ENCODE measurements around the gene UCHL3.

Gene UCHL3

DNA sequence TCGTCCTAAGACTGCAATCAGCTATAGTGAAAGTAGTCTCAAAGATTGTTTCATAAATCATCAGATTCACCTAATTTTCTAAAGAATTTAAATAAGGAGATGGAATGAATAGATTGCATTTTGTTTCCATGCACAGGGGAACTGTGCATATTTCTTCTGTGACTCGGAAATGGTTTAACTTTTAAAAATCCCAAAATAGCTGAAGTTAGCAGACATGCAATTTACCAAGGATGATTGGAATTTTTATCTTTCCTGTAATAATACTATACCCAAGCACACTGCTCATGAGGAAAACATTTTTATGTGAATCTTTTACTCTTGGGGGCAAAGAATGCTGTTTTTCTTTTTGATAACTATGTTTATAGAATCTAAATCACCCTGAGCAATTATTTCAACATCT, 71.6 kb downstream of the UCHL3 start:
- no peaks in the 10 kb centered on the region for H3K4me1 Mint-ChIP-seq
- H3K27me3 Mint-ChIP-seq, result no peaks in the 10 kb centered on the region
- peaks cover 17% of the 10 kb centered on the region for H3K36me3 Mint-ChIP-seq
- no peaks in the 10 kb centered on the region for H3K9me3 Mint-ChIP-seq
- no peak overlapping the region for H3K27ac Mint-ChIP-seq
- ATAC-seq (ENCODE audit: low read depth) (no peak), DNase-seq (ENCODE audit: low spot score in 2 of 2) (no peak)
- no peak overlapping the region for H3K4me3 Mint-ChIP-seq

DNA sequence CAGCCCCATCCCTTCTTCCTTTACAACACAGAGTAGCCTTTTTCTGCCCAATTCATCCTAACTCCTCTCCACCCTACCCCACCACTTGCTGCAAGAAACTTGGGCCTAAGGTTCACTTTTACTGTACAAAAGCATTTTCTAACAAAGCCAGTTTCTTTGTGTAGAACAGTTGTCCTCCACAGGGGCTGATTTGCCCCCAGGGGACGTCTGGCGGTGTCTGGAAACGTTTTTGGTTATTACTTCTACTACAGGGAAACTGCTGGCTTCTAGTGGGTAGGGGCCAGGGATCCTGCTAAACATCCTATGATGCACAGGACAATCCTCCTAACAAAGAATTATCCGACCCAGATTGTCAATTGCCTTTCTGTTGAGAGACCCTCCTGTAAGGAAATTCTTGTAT, 79.2 kb downstream of the UCHL3 start:
- Mint-ChIP-seq H3K4me3 (no peak overlapping the region), H3K9me3 (no peaks in the 10 kb centered on the region), H3K27me3 (no peaks in the 10 kb centered on the region), H3K36me3 (peaks cover 17% of the 10 kb centered on the region), H3K4me1 (no peaks in the 10 kb centered on the region), H3K27ac (no peak overlapping the region)
- DNase-seq (ENCODE audit: low spot score in 2 of 2) (no peak), ATAC-seq (ENCODE audit: low read depth) (no peak)

DNA sequence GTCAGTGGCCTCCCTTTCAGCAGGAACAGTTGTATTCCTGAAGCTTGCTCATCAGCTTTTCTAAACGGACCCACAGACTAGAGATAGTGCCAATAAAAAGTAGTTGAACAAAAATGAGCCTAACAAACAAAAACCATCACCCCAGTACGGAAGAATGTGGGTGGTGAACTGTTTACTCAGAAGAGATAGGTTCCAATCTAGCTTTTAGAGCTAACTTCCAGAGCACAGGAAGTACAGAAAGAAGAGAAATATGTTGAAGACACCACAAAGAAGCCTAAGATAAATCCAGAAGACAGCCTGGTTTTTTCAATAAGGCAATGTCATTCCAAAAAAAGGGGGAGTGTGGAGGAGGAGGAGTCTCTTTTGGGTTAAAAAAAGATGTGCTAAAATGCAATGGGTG, 83.7 kb downstream of the UCHL3 start:
- Mint-ChIP-seq H3K27ac (no peak overlapping the region), H3K27me3 (no peaks in the 10 kb centered on the region), H3K36me3 (no peaks in the 10 kb centered on the region), H3K4me1 (no peaks in the 10 kb centered on the region), H3K9me3 (no peaks in the 10 kb centered on the region), H3K4me3 (no peak overlapping the region)
- ATAC-seq (ENCODE audit: low read depth) (no peak), DNase-seq (ENCODE audit: low spot score in 2 of 2) (no peak)

DNA sequence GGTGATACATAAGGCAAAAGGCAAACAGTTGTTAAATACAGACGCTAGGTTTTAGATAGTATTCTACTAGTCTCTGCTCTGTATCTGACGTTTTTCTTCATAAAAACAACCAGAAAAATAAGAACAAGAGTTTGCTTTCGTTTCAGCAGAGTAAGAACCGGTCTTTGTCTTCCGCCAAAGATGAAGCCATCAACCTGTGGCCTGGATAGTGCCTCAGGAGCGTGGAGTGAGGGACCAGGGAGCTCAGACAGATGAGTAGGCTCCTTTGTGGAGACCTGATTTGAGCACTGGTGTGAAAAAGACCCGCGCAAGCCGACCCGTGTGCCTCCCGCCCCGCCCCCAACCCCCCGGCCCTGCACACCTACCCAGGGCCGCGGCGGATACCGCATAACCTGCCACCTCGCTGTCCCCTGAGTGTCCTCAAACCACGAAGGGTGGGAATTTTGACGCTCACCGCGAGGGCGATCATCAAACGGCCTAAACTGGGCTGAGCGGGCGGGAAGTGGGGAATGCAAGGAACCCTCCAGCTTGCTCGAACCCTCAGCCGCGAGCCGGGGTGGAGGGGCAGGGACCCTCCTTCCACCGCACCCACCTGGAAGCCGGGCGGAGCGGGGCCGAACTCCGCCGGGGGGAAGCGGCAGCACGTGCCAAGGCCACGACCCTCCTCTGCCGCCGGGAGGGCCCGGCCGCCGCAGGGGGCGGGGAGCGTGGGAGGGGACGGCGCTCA, 85.7 kb downstream of the UCHL3 start:
- no peak for ATAC-seq (ENCODE audit: low read depth)
- peak in 1 of 2 donors; percentile 12 for DNase-seq (ENCODE audit: low spot score in 2 of 2)
- Mint-ChIP-seq H3K36me3 (no peaks in the 10 kb centered on the region), H3K4me1 (no peaks in the 10 kb centered on the region), H3K27me3 (no peaks in the 10 kb centered on the region), H3K27ac (no peak overlapping the region), H3K4me3 (peak overlapping the region; percentile 76), H3K9me3 (no peaks in the 10 kb centered on the region)

DNA sequence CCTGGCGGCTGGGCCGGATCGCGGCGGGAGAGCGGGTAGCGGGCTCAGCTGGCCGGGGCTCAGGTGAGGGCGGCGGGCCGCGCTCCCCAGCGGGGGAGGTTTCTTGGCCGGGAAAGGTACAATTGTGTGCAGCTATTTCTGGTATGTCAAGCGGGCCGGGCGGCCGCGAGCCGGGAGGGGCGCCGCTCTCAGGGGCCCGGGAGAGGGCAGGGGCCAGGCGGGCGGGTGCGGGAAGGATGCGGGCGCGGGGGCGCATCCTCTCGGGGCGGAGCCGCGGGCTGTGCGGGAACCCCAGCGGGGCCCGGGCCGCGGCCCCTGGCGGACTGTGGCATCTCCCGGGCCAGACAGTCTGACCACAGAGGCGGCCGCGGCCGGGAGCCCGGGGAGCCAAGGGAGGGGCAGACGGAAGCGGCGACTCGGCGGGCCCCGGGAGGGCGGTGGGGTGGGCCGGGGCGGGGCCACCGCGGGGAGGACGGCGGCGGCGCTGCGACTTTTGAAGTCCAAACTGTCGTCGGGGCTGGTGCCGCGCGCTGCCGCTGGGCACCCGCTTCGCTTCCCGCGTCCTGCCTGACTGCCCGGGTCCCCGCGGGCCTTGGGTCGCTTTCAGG, 86.3 kb downstream of the UCHL3 start, which contains the start of gene LMO7:
TSS of gene LMO7 (plus strand) at position 503 of the 608 bp plus-strand sequence. CDS start 328 bp downstream, outside the sequence.
- DNase-seq (ENCODE audit: low spot score in 2 of 2), result peak; percentile 35 to 50
- Mint-ChIP-seq H3K4me1 (no peaks in the 10 kb centered on the region), H3K4me3 (peak within 1 kb of the TSS; percentile 81), H3K27ac (peak within 1 kb of the TSS; percentile 50), H3K36me3 (peaks cover 2% of the 10 kb centered on the region), H3K9me3 (no peaks in the 10 kb centered on the region), H3K27me3 (no peaks in the 10 kb centered on the region)
- peak; percentile 59 for ATAC-seq (ENCODE audit: low read depth)

DNA sequence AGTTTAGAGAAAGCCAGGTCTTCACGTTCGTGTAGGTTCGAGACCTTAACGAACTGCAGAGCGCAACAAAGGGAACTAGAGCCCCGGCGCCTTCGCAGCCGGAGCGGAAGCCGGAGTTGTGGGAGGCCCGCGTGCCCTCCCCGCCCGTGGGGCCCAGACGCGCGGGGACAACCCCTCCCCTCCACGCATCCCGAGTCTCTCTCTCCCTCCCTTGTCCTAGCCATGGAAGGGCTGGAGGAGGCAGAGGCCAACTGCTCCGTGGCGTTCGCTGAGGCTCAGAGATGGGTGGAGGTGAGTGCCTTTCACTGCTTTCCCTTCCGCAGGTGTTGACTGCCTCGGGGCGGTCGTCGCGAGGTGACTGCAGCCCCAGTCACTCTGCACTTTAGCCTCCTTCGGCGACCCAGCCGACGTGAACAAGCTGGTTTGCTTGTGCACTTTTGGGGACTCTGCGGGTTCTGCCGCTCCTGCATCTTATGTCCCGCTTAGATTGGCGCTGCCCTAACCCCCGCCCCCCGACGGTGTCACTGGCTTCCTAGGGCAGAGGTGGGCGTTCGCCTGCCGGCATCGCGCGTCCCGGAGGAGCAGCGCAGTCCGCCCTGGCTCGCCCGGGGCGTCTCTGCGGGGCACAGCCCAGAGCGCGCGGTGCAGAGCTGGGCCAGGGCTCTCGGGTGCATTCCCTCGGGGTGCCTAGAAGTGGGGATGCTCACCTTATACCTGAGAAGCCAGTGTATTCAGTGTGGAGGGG, 87.0 kb downstream of the UCHL3 start:
- Mint-ChIP-seq H3K4me1 (no peaks in the 10 kb centered on the region), H3K27me3 (no peaks in the 10 kb centered on the region), H3K9me3 (no peaks in the 10 kb centered on the region), H3K36me3 (peaks cover 7% of the 10 kb centered on the region), H3K27ac (peak overlapping the region; percentile 50), H3K4me3 (peak overlapping the region; percentile 81)
- DNase-seq (ENCODE audit: low spot score in 2 of 2) (peak in 1 of 2 donors; percentile 62), ATAC-seq (ENCODE audit: low read depth) (peak; percentile 70)

DNA sequence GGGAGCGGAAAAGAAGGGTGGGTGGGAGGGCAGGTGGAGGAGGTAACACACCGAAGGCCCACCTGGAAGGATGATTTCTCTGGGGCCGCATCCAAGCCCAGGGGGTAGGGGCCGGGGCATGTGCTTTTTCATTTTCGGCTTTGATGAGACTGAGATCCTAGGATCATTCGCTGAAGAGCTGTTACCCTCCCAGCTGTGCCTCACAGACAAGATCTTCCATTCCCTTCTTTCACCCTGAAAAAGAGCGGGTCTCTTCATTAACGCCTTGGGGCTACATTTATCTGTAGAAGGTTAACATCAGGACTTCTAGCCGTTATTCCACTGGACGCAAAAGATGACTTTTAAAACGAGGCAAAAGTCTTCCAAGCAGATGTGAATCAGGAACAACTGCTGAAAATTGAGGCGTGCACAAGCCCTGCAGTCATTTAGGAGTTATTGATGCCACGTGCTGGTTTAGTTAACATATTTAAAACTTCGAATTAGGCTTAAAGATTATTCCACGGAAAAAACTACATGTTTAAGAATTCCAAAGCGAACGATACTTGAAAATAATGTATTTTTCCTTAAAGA, 87.7 kb downstream of the UCHL3 start:
- DNase-seq (ENCODE audit: low spot score in 2 of 2) (no peak), ATAC-seq (ENCODE audit: low read depth) (no peak)
- Mint-ChIP-seq H3K4me3 (peak overlapping the region; percentile 81), H3K36me3 (peaks cover 7% of the 10 kb centered on the region), H3K9me3 (no peaks in the 10 kb centered on the region), H3K27ac (no peak overlapping the region), H3K27me3 (no peaks in the 10 kb centered on the region), H3K4me1 (no peaks in the 10 kb centered on the region)

DNA sequence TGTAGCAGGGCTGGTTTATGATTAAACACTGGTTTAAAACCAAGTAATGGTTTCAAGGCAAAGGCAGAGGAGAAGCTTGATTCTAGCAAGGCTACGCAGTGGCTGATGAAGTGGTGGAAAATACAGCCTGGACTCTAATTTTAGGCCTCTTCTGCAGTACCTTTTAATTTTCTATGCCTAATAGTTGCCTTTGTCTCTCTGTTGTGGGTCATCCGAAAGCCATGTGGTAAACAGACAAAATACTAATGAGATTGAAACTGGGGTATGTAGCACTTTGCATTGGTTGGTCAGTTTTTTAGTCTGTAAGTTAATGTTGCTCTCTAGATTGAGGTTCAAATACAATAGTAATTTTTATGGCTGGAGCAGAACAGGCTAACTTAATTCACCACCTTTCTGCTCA, 89.9 kb downstream of the UCHL3 start:
- no peaks in the 10 kb centered on the region for H3K4me1 Mint-ChIP-seq
- no peak overlapping the region for H3K27ac Mint-ChIP-seq
- no peak overlapping the region for H3K4me3 Mint-ChIP-seq
- DNase-seq (ENCODE audit: low spot score in 2 of 2), result no peak
- H3K27me3 Mint-ChIP-seq, result no peaks in the 10 kb centered on the region
- H3K9me3 Mint-ChIP-seq, result no peaks in the 10 kb centered on the region
- no peak for ATAC-seq (ENCODE audit: low read depth)
- H3K36me3 Mint-ChIP-seq, result peaks cover 7% of the 10 kb centered on the region

DNA sequence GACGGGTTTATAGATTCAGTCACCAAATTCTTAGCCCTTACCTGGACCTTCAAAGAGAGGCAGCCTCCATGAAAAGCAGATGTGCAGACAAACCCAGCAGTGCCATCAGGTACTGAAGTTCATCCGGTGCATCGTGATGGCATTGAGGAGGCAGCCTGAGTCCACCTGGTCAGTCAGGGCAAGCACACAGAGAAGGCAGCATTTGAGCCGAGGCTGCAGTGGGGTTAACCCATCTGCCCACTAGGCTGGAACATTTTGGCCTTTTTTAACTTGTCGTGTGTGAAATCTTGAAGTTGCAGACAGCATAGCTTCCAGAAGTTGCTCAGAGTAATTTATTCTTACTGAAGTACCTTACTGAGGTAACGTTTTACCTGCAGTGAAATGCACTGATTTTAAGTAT, 91.4 kb downstream of the UCHL3 start:
- H3K9me3 Mint-ChIP-seq, result no peaks in the 10 kb centered on the region
- H3K27me3 Mint-ChIP-seq, result no peaks in the 10 kb centered on the region
- ATAC-seq (ENCODE audit: low read depth), result no peak
- H3K36me3 Mint-ChIP-seq, result peaks cover 10% of the 10 kb centered on the region
- DNase-seq (ENCODE audit: low spot score in 2 of 2), result no peak
- no peak overlapping the region for H3K27ac Mint-ChIP-seq
- no peak overlapping the region for H3K4me3 Mint-ChIP-seq
- no peaks in the 10 kb centered on the region for H3K4me1 Mint-ChIP-seq

DNA sequence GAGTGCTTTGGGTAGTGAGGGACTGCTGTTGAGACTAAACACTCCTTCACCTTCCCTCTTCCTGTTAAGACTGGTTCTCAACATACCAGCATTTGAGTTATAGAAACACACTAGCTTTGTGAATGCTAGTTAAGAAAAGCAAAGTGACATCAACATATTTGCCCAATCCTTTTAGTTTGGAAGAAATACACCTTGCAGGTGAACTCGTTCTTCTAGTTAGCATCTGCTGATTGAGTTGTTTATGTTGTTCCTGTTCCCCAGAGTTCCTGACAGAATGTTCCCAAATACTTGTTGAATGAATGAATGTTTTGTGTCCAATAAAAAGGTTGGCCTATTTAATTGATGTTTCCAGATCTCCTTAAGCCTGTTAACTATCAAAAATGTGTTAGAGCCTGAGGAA, 93.6 kb downstream of the UCHL3 start:
- H3K27ac Mint-ChIP-seq, result no peak overlapping the region
- H3K9me3 Mint-ChIP-seq, result no peaks in the 10 kb centered on the region
- no peaks in the 10 kb centered on the region for H3K27me3 Mint-ChIP-seq
- H3K36me3 Mint-ChIP-seq, result peaks cover 11% of the 10 kb centered on the region
- no peak overlapping the region for H3K4me3 Mint-ChIP-seq
- DNase-seq (ENCODE audit: low spot score in 2 of 2) (no peak), ATAC-seq (ENCODE audit: low read depth) (no peak)
- peaks cover 4% of the 10 kb centered on the region for H3K4me1 Mint-ChIP-seq

DNA sequence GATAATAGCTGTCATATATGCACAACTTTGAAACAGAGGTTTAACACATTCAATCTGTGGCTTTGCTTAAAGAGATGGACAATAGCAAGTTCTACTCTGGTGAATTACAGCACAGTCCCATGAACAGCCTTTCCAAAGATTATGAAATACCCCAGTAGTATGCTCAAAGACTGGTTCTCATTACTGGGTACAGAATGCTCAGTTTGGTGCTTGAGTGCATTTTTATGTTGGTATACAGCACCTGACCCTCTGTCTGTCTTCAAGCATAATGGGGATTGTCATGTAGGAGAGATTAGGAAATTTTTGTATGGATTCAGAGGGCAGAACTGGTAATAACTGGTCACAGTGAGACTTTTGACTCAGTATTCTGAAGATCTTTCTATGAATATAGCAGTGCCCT, 94.1 kb downstream of the UCHL3 start:
- DNase-seq (ENCODE audit: low spot score in 2 of 2) (no peak), ATAC-seq (ENCODE audit: low read depth) (no peak)
- no peak overlapping the region for H3K27ac Mint-ChIP-seq
- no peak overlapping the region for H3K4me3 Mint-ChIP-seq
- no peaks in the 10 kb centered on the region for H3K9me3 Mint-ChIP-seq
- peaks cover 6% of the 10 kb centered on the region for H3K4me1 Mint-ChIP-seq
- H3K27me3 Mint-ChIP-seq, result no peaks in the 10 kb centered on the region
- H3K36me3 Mint-ChIP-seq, result peaks cover 11% of the 10 kb centered on the region

DNA sequence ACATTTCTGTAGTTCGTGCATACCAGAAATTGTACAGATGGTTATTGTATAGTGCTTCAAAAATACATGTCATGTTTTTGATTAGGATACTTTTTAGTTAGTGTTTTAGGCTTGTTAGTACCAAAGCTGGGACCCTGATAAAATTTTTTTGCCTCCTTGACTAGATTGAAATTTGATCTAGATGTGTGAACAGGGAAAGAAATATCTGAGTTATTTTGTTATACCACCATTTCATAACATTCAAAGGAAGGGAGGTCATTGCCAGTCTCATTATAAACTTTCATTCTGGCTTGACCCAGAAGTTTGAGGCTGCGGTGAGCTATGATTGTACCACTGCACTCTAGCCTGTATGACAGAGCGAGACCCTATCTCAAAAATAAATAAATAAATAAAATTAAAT, 95.5 kb downstream of the UCHL3 start:
- no peaks in the 10 kb centered on the region for H3K9me3 Mint-ChIP-seq
- peaks cover 6% of the 10 kb centered on the region for H3K4me1 Mint-ChIP-seq
- ATAC-seq (ENCODE audit: low read depth) (no peak), DNase-seq (ENCODE audit: low spot score in 2 of 2) (no peak)
- H3K36me3 Mint-ChIP-seq, result peaks cover 14% of the 10 kb centered on the region
- no peak overlapping the region for H3K4me3 Mint-ChIP-seq
- H3K27me3 Mint-ChIP-seq, result no peaks in the 10 kb centered on the region
- H3K27ac Mint-ChIP-seq, result no peak overlapping the region

DNA sequence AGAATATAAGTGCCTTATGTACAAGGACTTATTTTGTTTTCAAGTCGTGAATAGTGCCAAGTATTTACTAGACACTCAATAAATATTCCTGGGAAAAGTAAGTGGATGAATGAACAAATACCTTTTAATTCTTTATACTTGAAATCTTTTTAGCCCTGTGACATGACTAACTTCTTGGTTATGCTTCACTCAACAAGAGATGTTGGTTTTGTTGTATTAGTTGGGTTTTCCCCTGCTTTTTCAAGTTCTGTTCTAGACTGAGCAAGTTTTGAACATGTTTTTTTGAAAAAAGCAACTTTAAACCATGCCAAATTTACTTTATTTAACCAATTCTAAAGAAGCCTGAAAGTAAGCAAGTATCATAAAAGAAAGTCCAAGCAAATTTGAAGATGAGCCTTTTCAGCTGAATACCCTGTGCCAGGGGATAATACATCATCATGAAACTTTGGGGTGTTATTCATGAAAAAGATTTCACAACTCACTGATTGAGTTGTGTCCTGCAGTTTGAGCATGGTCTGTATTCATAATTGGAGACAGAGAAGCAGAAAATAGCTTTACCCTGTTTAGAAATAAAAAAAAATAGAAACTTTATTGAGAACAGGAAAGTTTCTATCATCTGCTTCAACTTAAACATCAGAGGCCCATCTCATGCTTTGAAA, 97.7 kb downstream of the UCHL3 start:
- DNase-seq (ENCODE audit: low spot score in 2 of 2), result no peak
- no peak overlapping the region for H3K4me3 Mint-ChIP-seq
- peak; percentile 70 for ATAC-seq (ENCODE audit: low read depth)

DNA sequence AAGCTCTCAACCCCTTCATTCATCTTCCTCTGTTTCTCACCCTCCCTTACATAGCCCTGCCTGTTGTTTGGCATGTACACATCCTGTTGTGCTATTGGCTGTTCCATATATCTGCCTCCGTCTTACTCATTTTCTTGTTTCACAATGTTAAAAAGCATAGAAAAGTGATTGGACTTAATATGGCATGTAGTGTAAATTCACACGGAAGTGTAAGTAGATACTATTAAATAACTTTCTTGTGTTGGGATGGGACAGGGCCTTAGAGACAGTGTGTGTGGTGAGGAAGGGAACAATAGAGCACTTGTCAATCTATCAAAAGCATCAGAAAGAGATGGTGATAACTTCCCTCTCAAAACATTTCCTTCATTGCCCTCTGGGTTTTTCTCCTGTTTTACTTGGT, 98.9 kb downstream of the UCHL3 start:
- no peak for DNase-seq (ENCODE audit: low spot score in 2 of 2)
- ATAC-seq (ENCODE audit: low read depth), result no peak
- peaks cover 6% of the 10 kb centered on the region for H3K4me1 Mint-ChIP-seq
- no peaks in the 10 kb centered on the region for H3K27me3 Mint-ChIP-seq
- peaks cover 11% of the 10 kb centered on the region for H3K36me3 Mint-ChIP-seq
- H3K4me3 Mint-ChIP-seq, result no peak overlapping the region
- no peaks in the 10 kb centered on the region for H3K9me3 Mint-ChIP-seq
- no peak overlapping the region for H3K27ac Mint-ChIP-seq

More for the DNA sequence above, 97.7 kb downstream of the UCHL3 start:
- no peaks in the 10 kb centered on the region for H3K27me3 Mint-ChIP-seq
- H3K36me3 Mint-ChIP-seq, result peaks cover 10% of the 10 kb centered on the region
- H3K4me1 Mint-ChIP-seq, result peaks cover 6% of the 10 kb centered on the region
- H3K9me3 Mint-ChIP-seq, result no peaks in the 10 kb centered on the region
- H3K27ac Mint-ChIP-seq, result peak overlapping the region; percentile 4

Data from memory B cell (primary cell).